AG09309 (cell line): Measurements from ENCODE around the gene UQCRC1.

Source experiments
- DNase-seq: peaks from one replicate; pipeline ENCODE4 v3.0.0-alpha.2; 2010; ENCODE audit warnings: low read depth
- H3K4me3 ChIP-seq: 2 replicates; pipeline ENCODE4 v1.5.1; 2011; ENCODE audit warnings: mild to moderate bottlenecking, low read depth, low read length, moderate library complexity; ENCODE audit not compliant: control insufficient read depth
- TF ChIP-seq, protein P1 (sequence below): IDR thresholded peaks from 2 replicates; pipeline ENCODE4 v1.5.1; 2011; ENCODE audit warnings: mild to moderate bottlenecking, low read depth, low read length, inconsistent platforms; ENCODE audit not compliant: insufficient read depth, control insufficient read depth; ENCODE audit errors: missing control alignments

The UQCRC1 gene

DNA sequence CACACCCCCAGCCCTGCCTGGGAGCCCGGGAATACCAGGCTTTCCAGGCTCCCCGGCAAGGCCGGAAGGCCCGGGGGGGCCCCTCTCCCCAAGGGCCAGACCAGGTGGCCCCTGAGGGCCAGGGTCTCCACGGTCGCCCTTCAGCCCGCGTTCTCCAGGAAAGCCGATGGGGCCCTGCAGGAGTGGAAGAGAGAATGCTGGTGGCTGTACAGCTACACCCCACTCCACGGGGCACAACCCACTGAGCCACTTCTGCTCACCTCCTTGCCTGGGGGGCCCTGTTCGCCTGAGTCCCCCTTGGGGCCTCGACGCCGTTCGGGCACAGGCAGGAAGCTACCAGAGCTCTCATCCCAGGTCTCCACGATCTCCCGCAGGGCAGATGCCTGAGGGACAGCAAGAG is 34.1 kb downstream of the UQCRC1 start:
- TF ChIP-seq, protein P1, sequence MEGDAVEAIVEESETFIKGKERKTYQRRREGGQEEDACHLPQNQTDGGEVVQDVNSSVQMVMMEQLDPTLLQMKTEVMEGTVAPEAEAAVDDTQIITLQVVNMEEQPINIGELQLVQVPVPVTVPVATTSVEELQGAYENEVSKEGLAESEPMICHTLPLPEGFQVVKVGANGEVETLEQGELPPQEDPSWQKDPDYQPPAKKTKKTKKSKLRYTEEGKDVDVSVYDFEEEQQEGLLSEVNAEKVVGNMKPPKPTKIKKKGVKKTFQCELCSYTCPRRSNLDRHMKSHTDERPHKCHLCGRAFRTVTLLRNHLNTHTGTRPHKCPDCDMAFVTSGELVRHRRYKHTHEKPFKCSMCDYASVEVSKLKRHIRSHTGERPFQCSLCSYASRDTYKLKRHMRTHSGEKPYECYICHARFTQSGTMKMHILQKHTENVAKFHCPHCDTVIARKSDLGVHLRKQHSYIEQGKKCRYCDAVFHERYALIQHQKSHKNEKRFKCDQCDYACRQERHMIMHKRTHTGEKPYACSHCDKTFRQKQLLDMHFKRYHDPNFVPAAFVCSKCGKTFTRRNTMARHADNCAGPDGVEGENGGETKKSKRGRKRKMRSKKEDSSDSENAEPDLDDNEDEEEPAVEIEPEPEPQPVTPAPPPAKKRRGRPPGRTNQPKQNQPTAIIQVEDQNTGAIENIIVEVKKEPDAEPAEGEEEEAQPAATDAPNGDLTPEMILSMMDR, result no peak
- no peak overlapping the region for H3K4me3 ChIP-seq
- DNase-seq, result no peak

GRCh38 chr3:48573973-48574585 is 35.4 kb downstream of the UQCRC1 start:
- no peak for DNase-seq
- H3K4me3 ChIP-seq, result no peak overlapping the region
- TF ChIP-seq, protein P1, result no peak

DNA sequence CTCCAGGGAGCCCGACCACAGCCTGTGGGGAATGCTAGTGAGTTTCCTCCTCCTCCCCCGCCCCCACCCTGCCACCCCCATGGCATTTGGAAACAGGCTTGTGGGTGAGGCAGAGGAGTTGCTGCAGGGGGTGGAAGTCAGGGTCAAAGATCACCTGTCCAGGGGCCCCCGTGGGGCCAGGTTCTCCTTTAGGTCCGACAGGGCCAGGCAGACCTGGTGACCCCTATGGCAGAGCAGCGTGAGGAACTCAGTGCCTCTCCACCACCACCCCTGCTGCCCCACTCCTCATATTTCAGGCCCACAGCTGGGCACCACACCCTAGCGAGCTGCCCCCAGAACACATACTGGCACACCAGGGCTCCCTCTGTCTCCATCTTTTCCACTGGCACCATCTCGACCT is 36.9 kb downstream of the UQCRC1 start:
- no peak for DNase-seq
- TF ChIP-seq, protein P1, result no peak
- H3K4me3 ChIP-seq, result no peak overlapping the region

DNA sequence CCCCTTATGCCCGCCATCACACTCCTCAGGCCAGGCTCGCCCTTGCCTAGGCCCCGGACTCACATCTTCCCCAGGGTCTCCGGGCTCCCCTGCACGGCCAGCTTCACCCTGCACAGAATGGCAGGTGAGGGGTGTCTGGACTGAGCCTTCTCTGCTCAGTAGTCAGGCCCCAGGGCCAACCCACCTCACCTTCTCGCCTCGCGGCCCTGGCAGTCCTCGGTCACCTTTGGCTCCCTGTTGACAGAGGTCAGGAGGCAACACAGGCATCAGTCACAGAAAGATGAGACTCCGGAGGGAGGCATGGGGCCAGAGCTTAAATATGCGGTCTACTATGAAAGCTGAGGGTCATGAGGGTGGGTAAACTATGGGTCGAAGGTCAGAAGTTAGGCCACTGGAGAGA is 37.5 kb downstream of the UQCRC1 start:
- TF ChIP-seq, protein P1, result no peak
- DNase-seq, result no peak

GRCh38 chr3:48569808-48570450 is 39.5 kb downstream of the UQCRC1 start:
- no peak overlapping the region for H3K4me3 ChIP-seq
- DNase-seq, result no peak
- TF ChIP-seq, protein P1, result no peak

More for the DNA sequence above, 37.5 kb downstream of the UQCRC1 start:
- H3K4me3 ChIP-seq, result no peak overlapping the region

- H3K4me3 ChIP-seq, result no peak overlapping the region
- DNase-seq, result no peak
- TF ChIP-seq, protein P1, result no peak
Measured at GRCh38 chr3:48569400-48569799, 40.0 kb downstream of the UQCRC1 start.
